ENCODE data around the gene CADPS2.

CADPS2 gene

GRCh38 chr7:122758501-122758900 is 127.8 kb downstream of the CADPS2 start:
- no peak for TF ChIP-seq CTCF (IDR thresholded peaks at IDR 0.05)
- H3K27ac ChIP-seq = no peak overlapping the region

GRCh38 chr7:122756860-122757259 is 129.4 kb downstream of the CADPS2 start:
- H3K27ac ChIP-seq = no peak overlapping the region
- TF ChIP-seq ZFX (IDR thresholded peaks at IDR 0.05; ENCODE audit: borderline replicate concordance) (no peak), CTCF (IDR thresholded peaks at IDR 0.05) (no peak; the same call in 1 of the 2 replicates)

GRCh38 chr7:122755696-122756095 is 130.6 kb downstream of the CADPS2 start:
- H3K27ac ChIP-seq = no peak overlapping the region
- no peak for TF ChIP-seq ZFX (IDR thresholded peaks at IDR 0.05; ENCODE audit: borderline replicate concordance)

- TF ChIP-seq CTCF (IDR thresholded peaks at IDR 0.05) (no peak), ZFX (IDR thresholded peaks at IDR 0.05; ENCODE audit: borderline replicate concordance) (no peak)
- no peak overlapping the region for H3K27ac ChIP-seq
Observed at GRCh38 chr7:122752583-122752982, 133.7 kb downstream of the CADPS2 start.

- no peak for TF ChIP-seq CTCF (IDR thresholded peaks at IDR 0.05)
- no peak for TF ChIP-seq ZFX (IDR thresholded peaks at IDR 0.05; ENCODE audit: borderline replicate concordance)
Observed at GRCh38 chr7:122750389-122750788, 135.9 kb downstream of the CADPS2 start.

GRCh38 chr7:122748195-122748594 is 138.1 kb downstream of the CADPS2 start:
- no peak overlapping the region for H3K27ac ChIP-seq
- TF ChIP-seq CTCF (IDR thresholded peaks at IDR 0.05) (no peak), ZFX (IDR thresholded peaks at IDR 0.05; ENCODE audit: borderline replicate concordance) (no peak)

More at GRCh38 chr7:122750389-122750788, 135.9 kb downstream of the CADPS2 start:
- H3K27ac ChIP-seq = no peak overlapping the region

GRCh38 chr7:122746948-122747347 is 139.3 kb downstream of the CADPS2 start:
- TF ChIP-seq CTCF (IDR thresholded peaks at IDR 0.05) (no peak), ZFX (IDR thresholded peaks at IDR 0.05; ENCODE audit: borderline replicate concordance) (no peak)
- no peak overlapping the region for H3K27ac ChIP-seq

- H3K27ac ChIP-seq = no peak overlapping the region
- TF ChIP-seq CTCF (IDR thresholded peaks at IDR 0.05) (no peak), ZFX (IDR thresholded peaks at IDR 0.05; ENCODE audit: borderline replicate concordance) (no peak)
Observed at GRCh38 chr7:122743211-122743610, 143.0 kb downstream of the CADPS2 start.
